H1 (cell line): ENCODE data around the gene SIMC1. TPM values are rescaled to one million over a fixed set of nuclear protein-coding genes. Genes with fewer than 3 reads are reported as not detected.
A peak's percentile ranks its signal among the peaks of the same experiment; 100 is the strongest.
"Not testable (repeated sequence)": the region's sequence is repeated elsewhere in the genome, so short reads cannot be mapped to it uniquely, and the experiment has no call there.

ENCODE experiments used
- CTCF ChIA-PET: fragments of 300-600 bp; sonication (Branson Sonifier 250); formaldehyde crosslinking; loops from one replicate; lab custom pipeline; 2021; ENCODE audit not compliant: partially characterized antibody; lab: Charles Lee
- POLR2A ChIA-PET: fragments of 300-600 bp; sonication (Branson Sonifier 250); formaldehyde crosslinking; loops from one replicate; lab custom pipeline; 2021; ENCODE audit warnings: inconsistent platforms; ENCODE audit not compliant: partially characterized antibody; lab: Charles Lee
- DNase-seq, 2 experiments: peaks; one replicate each; pipeline versions ENCODE4 v3.0.0 to v3.0.0-alpha.2; 2010 to 2022; ENCODE audit warnings: low spot score in 2 of 2, low read depth in 1 of 2, mixed read lengths in 1 of 2
- FAIRE-seq: peaks from 2 replicates; lab custom pipeline; 2011; peaks lifted over from hg19 to GRCh38; lab: Jason Lieb, UNC
- H2AFZ ChIP-seq: 2 replicates; pipeline ENCODE4 v1.8.1; 2012; ENCODE audit warnings: low read length, inconsistent platforms
- H2AK5ac ChIP-seq: 2 replicates; pipeline ENCODE4 v1.6.1; 2013; ENCODE audit warnings: low read depth, low read length
- H2BK120ac ChIP-seq: replicated peaks from 2 replicates; pipeline ENCODE3; 2013; ENCODE audit warnings: low read depth, low read length, inconsistent platforms
- H2BK12ac ChIP-seq: 2 replicates; pipeline ENCODE4 v1.6.1; 2013; ENCODE audit warnings: low read depth, low read length
- H2BK15ac ChIP-seq: 2 replicates; pipeline ENCODE4 v1.6.1; 2013; ENCODE audit warnings: low read length
- H2BK20ac ChIP-seq: 2 replicates; pipeline ENCODE4 v1.6.1; 2013; ENCODE audit warnings: low read length
- H2BK5ac ChIP-seq: 2 replicates; pipeline ENCODE4 v1.6.1; 2013; ENCODE audit warnings: low read depth, low read length
- H3K14ac ChIP-seq: 2 replicates; pipeline ENCODE4 v1.6.1; 2013; ENCODE audit warnings: inconsistent platforms; ENCODE audit not compliant: insufficient read length
- H3K18ac ChIP-seq: 2 replicates; pipeline ENCODE4 v1.6.1; 2013; ENCODE audit warnings: low read length; ENCODE audit errors: extremely low read depth
- H3K23ac ChIP-seq: 2 replicates; pipeline ENCODE4 v1.6.1; 2013; ENCODE audit warnings: inconsistent platforms; ENCODE audit not compliant: insufficient read length
- H3K23me2 ChIP-seq: 2 replicates; pipeline ENCODE4 v1.6.1; 2013; ENCODE audit warnings: low read depth, low read length
- H3K27ac ChIP-seq: 2 replicates; pipeline ENCODE4 v1.6.1; 2011; ENCODE audit warnings: low read depth, low read length, inconsistent platforms
- H3K27me3 ChIP-seq, 4 experiments: replicated peaks in 1 of 4; 1 replicate in 1 of 4; 2 replicates in 3 of 4; pipeline versions ENCODE4 v1.6.1 to v1.8.1; 2011 to 2013; ENCODE audit warnings: low read length in 3 of 4, mild to moderate bottlenecking in 3 of 4, inconsistent platforms in 2 of 4, mixed read lengths in 2 of 4, moderate library complexity in 1 of 4; ENCODE audit not compliant: control insufficient read depth in 3 of 4, insufficient read depth in 3 of 4; ENCODE audit errors: extremely low read depth in 1 of 4
- H3K36me3 ChIP-seq, 4 experiments: 2 replicates each; pipeline versions ENCODE4 v1.6.1 to v1.8.1; 2011 to 2013; ENCODE audit warnings: mild to moderate bottlenecking in 4 of 4, low read length in 3 of 4, moderate library complexity in 2 of 4, control low read depth in 1 of 4, inconsistent platforms in 1 of 4; ENCODE audit not compliant: insufficient read depth in 4 of 4, control insufficient read depth in 2 of 4
- H3K4ac ChIP-seq: replicated peaks from 2 replicates; pipeline ENCODE3; 2013; ENCODE audit warnings: low read length, low read depth, mixed read lengths, inconsistent platforms; ENCODE audit not compliant: insufficient read length
- H3K4me1 ChIP-seq, 4 experiments: replicated peaks in 1 of 4; 1 replicate in 1 of 4; 2 replicates in 3 of 4; pipeline versions ENCODE4 v1.6.1 to v1.8.1; 2011 to 2013; ENCODE audit warnings: low read length in 3 of 4, inconsistent platforms in 2 of 4, mixed read lengths in 1 of 4; ENCODE audit not compliant: insufficient read depth in 4 of 4, control insufficient read depth in 3 of 4
- H3K4me2 ChIP-seq, 2 experiments: 2 replicates each; pipeline versions ENCODE4 v1.6.1 to v1.8.1; 2011 to 2013; ENCODE audit warnings: low read depth in 2 of 2, low read length in 2 of 2, control low read depth in 1 of 2, inconsistent platforms in 1 of 2, mild to moderate bottlenecking in 1 of 2; ENCODE audit not compliant: insufficient read depth in 1 of 2
- H3K4me3 ChIP-seq, 4 experiments: fragments of 200-600, 300-600 bp in 1 of 4; sonication (generic), shearing (Covaris generic), sonication (Bioruptor Twin) in 1 of 4; 2 replicates each; pipeline versions ENCODE4 v1.5.1 to v1.8.1; 2011 to 2016; ENCODE audit warnings: low read length in 4 of 4, low read depth in 3 of 4, control low read depth in 2 of 4, inconsistent platforms in 2 of 4, mild to moderate bottlenecking in 2 of 4, mixed read lengths in 1 of 4, moderate library complexity in 1 of 4; ENCODE audit not compliant: insufficient read depth in 2 of 4; ENCODE audit errors: extremely low read depth in 1 of 4
- H3K56ac ChIP-seq: replicated peaks from 2 replicates; pipeline ENCODE3; 2013; ENCODE audit warnings: low read depth, mild to moderate bottlenecking, mixed read lengths, low read length, inconsistent platforms; ENCODE audit not compliant: insufficient read length
- H3K79me1 ChIP-seq: 2 replicates; pipeline ENCODE4 v1.6.1; 2013; ENCODE audit warnings: low read depth, low read length, control low read depth
- H3K79me2 ChIP-seq, 2 experiments: 2 replicates each; pipeline versions ENCODE4 v1.6.1 to v1.8.1; 2012 to 2013; ENCODE audit warnings: low read length in 2 of 2, mild to moderate bottlenecking in 2 of 2, inconsistent platforms in 1 of 2; ENCODE audit not compliant: insufficient read depth in 2 of 2, control insufficient read depth in 1 of 2
- H3K9ac ChIP-seq, 4 experiments: replicated peaks in 1 of 4; 1 replicate in 1 of 4; 2 replicates in 3 of 4; pipeline versions ENCODE4 v1.6.1 to v1.8.1; 2011 to 2013; ENCODE audit warnings: low read depth in 3 of 4, low read length in 3 of 4, control low read depth in 2 of 4, mild to moderate bottlenecking in 2 of 4, moderate library complexity in 2 of 4, inconsistent platforms in 1 of 4; ENCODE audit errors: extremely low read depth in 1 of 4
- H3K9me3 ChIP-seq, 2 experiments: 2 replicates each; pipeline versions ENCODE4 v1.6.1 to v1.8.1; 2012 to 2013; ENCODE audit warnings: mild to moderate bottlenecking in 2 of 2, moderate library complexity in 2 of 2, control low read depth in 1 of 2, inconsistent platforms in 1 of 2, low read depth in 1 of 2, low read length in 1 of 2, mixed read lengths in 1 of 2; ENCODE audit not compliant: insufficient read depth in 2 of 2
- H4K20me1 ChIP-seq, 2 experiments: replicated peaks in 1 of 2; 2 replicates each; pipeline versions ENCODE3 to v1.8.1; 2011 to 2013; ENCODE audit warnings: inconsistent platforms in 2 of 2, low read length in 2 of 2, mild to moderate bottlenecking in 1 of 2; ENCODE audit not compliant: insufficient read depth in 2 of 2, control insufficient read depth in 1 of 2
- H4K5ac ChIP-seq: 2 replicates; pipeline ENCODE4 v1.6.1; 2013; ENCODE audit warnings: low read length, low read depth, mixed read lengths, inconsistent platforms; ENCODE audit not compliant: insufficient read length
- H4K8ac ChIP-seq: 2 replicates; pipeline ENCODE4 v1.8.0; 2013; ENCODE audit warnings: mild to moderate bottlenecking, moderate library complexity, low read length, inconsistent platforms; ENCODE audit not compliant: insufficient read depth; ENCODE audit errors: extremely low read depth
- H4K91ac ChIP-seq: replicated peaks from 2 replicates; pipeline ENCODE3; 2013; ENCODE audit warnings: low read length, mixed read lengths, inconsistent platforms; ENCODE audit not compliant: insufficient read length
- CTCF ChIP-seq, 3 experiments: IDR thresholded peaks; 1 replicate in 2 of 3; 2 replicates in 1 of 3; pipeline versions ENCODE4 v1.5.1 to v1.6.1; 2011; ENCODE audit warnings: low read length in 3 of 3, mild to moderate bottlenecking in 3 of 3, inconsistent platforms in 2 of 3, low read depth in 1 of 3, moderate library complexity in 1 of 3; ENCODE audit not compliant: insufficient read depth in 1 of 3; ENCODE audit errors: control extremely low read depth in 1 of 3
- RAD21 ChIP-seq, 2 experiments: IDR thresholded peaks in 1 of 2; conservative IDR thresholded peaks in 1 of 2; 2 replicates each; pipeline ENCODE4 v1.6.1; 2011; ENCODE audit warnings: low read depth in 2 of 2, low read length in 2 of 2, improper control_type of control experiment in 1 of 2, inconsistent platforms in 1 of 2, mild to moderate bottlenecking in 1 of 2, moderate library complexity in 1 of 2
- WGBS, 2 experiments: shearing (Covaris generic) in 1 of 2; methylation state at CpG; one replicate each; pipeline versions ENCODE4 v1.1.6 to v1.1.7; 2013 to 2015; ENCODE audit warnings: low lambda C conversion rate in 2 of 2, mixed read lengths in 2 of 2, inconsistent platforms in 1 of 2, low coverage in 1 of 2, missing lambda C conversion rate in 1 of 2; ENCODE audit not compliant: insufficient replicate concordance in 2 of 2, insufficient coverage in 1 of 2, insufficient read length in 1 of 2; ENCODE audit errors: extremely low coverage in 1 of 2, missing lambda C conversion rate in 1 of 2; 5-methylcytosine and 5-hydroxymethylcytosine counted together
- polyA plus RNA-seq, 7 experiments: library from polyadenylated mRNA; depleted of rRNA in 3 of 7; stranded (reverse) in 5 of 7; unstranded in 2 of 7; fragments of >200 nt in 5 of 7; fragments of 200-250 nt in 2 of 7; gene quantifications; 1 replicate in 5 of 7; 2 replicates in 1 of 7; 4 replicates in 1 of 7; pipeline versions ENCODE4 v1.2.1 to v1.2.3, GENCODE V29; 2011 to 2013; ENCODE audit warnings: missing spikeins in 2 of 7, mixed read lengths in 2 of 7
- total RNA-seq: library from RNA; stranded (reverse); fragmentation: NEBNext Ultra II Directional; extraction: Animal tissue kit (Norgen Biotek cat#: 25700); gene quantifications from 2 replicates; pipeline ENCODE4 v1.2.1, GENCODE V29; 2021

Gene SIMC1
- total and polyA plus RNA-seq, 2 of the 8 experiments (the other 6 are each of a cell fraction or from before 2014, with no cell fraction given), result 12.3 to 21.2 TPM

DNA sequence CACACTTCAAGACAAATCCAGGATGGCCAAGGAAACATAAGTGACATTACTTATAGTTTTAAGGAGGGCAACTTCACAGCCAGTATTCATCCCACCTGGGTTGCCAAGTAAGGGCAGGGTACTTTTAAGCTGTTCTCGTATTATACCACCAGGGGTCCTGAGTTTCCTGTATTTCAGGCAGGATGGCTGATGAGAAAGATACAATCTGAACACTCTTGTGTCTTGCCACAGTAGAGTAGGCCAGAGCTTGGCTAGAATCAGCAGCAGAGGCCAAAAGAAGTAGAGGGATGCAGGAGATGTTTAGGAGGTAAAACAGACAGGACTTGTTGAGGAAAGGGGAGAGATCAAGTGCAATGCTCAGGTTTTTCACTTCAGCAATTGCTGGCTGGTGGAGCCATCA, 3.1 kb upstream of the SIMC1 start:
- H4K5ac ChIP-seq, H4K8ac ChIP-seq, H3K14ac ChIP-seq, H2BK12ac ChIP-seq, H2BK120ac ChIP-seq, H2AK5ac ChIP-seq, H3K79me2 ChIP-seq, H3K4ac ChIP-seq, H3K4me2 ChIP-seq, FAIRE-seq, H3K4me1 ChIP-seq, H3K23me2 ChIP-seq, H2BK5ac ChIP-seq, H2BK20ac ChIP-seq, H3K9ac ChIP-seq, POLR2A ChIA-PET, H3K9me3 ChIP-seq, H3K4me3 ChIP-seq, DNase-seq, H3K79me1 ChIP-seq, H3K27me3 ChIP-seq, H3K56ac ChIP-seq, H3K18ac ChIP-seq, H4K91ac ChIP-seq, H3K27ac ChIP-seq, H2BK15ac ChIP-seq, H4K20me1 ChIP-seq, H3K36me3 ChIP-seq, H3K23ac ChIP-seq: not testable (repeated sequence)
- TF ChIP-seq CTCF (IDR thresholded peaks at IDR 0.05; ENCODE audit: control extremely low read depth in 1 of 3, insufficient read depth in 1 of 3, low read depth in 1 of 3, low read length in 3 of 3) (peak in 2 of 3 experiments; percentile 24 to 34; a peak in 2 of 4 replicates), RAD21 (IDR thresholded peaks at IDR 0.05 in 1 of 2, conservative IDR thresholded peaks at IDR 0.05 in 1 of 2; ENCODE audit: low read depth in 2 of 2, low read length in 2 of 2) (peak; percentile 34 to 45; a peak in 2 of 4 replicates)
- CTCF ChIA-PET, result interaction anchor here (1.3 kb wide), 1 partner anchor 171 kb away, joined by 4 read pairs; no protein-coding TSS in a partner anchor
- peak overlapping the region; percentile 92; the same call in 1 of the 2 replicates for H2AFZ ChIP-seq
- WGBS, 2 experiments, result 19% methylated on average over 1 of the region's 1 CpG; no CpG with 5 or more reads in 1 of the 2 experiments
